ENCODE measurements around the gene PTGER1.

The PTGER1 gene

GRCh38 chr19:14441041-14441938, 33.9 kb downstream of the PTGER1 start:
- no peak for DNase-seq (ENCODE audit: low read depth in 2 of 2)

- DNase-seq (ENCODE audit: low read depth in 2 of 2), result peak; percentile 60 to 69
These were observed 35.1 kb downstream of the PTGER1 start for GRCh38 chr19:14440049-14440448.

- DNase-seq (ENCODE audit: low read depth in 2 of 2), result no peak
These were observed 36.1 kb downstream of the PTGER1 start for GRCh38 chr19:14439014-14439413.

GRCh38 chr19:14437578-14438140, 37.5 kb downstream of the PTGER1 start:
- no peak for DNase-seq (ENCODE audit: low read depth in 2 of 2)

- DNase-seq (ENCODE audit: low read depth in 2 of 2), result no peak
These were observed 39.7 kb downstream of the PTGER1 start for GRCh38 chr19:14435320-14436050.

GRCh38 chr19:14434543-14435319, 40.4 kb downstream of the PTGER1 start:
- DNase-seq (ENCODE audit: low read depth in 2 of 2), result peak in 1 of 2 donors; percentile 60

GRCh38 chr19:14433554-14434501, 41.3 kb downstream of the PTGER1 start:
- peak; percentile 53 to 60 for DNase-seq (ENCODE audit: low read depth in 2 of 2)

GRCh38 chr19:14432791-14433553, 42.2 kb downstream of the PTGER1 start, which contains the start of gene PKN1:
PKN1 (plus strand) TSS chr19:14433306; CDS start chr19:14433522, 216 bp downstream.
- DNase-seq (ENCODE audit: low read depth in 2 of 2), result peak in 1 of 2 donors; percentile 50

- DNase-seq (ENCODE audit: low read depth in 2 of 2), result no peak
These were observed 44.4 kb downstream of the PTGER1 start for GRCh38 chr19:14430712-14431111.

- DNase-seq (ENCODE audit: low read depth in 2 of 2), result no peak
These were observed 46.2 kb downstream of the PTGER1 start for GRCh38 chr19:14428882-14429416.

GRCh38 chr19:14427461-14427860, 47.7 kb downstream of the PTGER1 start:
- no peak for DNase-seq (ENCODE audit: low read depth in 2 of 2)

- DNase-seq (ENCODE audit: low read depth in 2 of 2), result no peak
These were observed 49.4 kb downstream of the PTGER1 start for GRCh38 chr19:14425696-14426138.
